HL-60 (cell line): ENCODE results near the gene GAS5.
A peak's percentile ranks its signal among the peaks of the same experiment; 100 is the strongest.

ENCODE experiments used
- DNase-seq, 2 experiments: peaks; one replicate each; pipeline ENCODE4 v3.0.0-alpha.2; 2010 to 2020; ENCODE audit warnings: low read depth in 1 of 2, low spot score in 1 of 2
- H3K27ac ChIP-seq: fragments of 250-450 bp; sonication (Bioruptor Pico); replicated peaks from 2 replicates; pipeline ENCODE4 v1.5.1; 2020; ENCODE audit warnings: mild to moderate bottlenecking, moderate library complexity
- H3K27me3 ChIP-seq: fragments of 250-450 bp; sonication (Bioruptor Pico); 2 replicates; pipeline ENCODE4 v1.5.1; 2021; ENCODE audit warnings: mild to moderate bottlenecking, moderate library complexity; ENCODE audit not compliant: insufficient read depth, poor library complexity, severe bottlenecking
- H3K4me3 ChIP-seq: replicated peaks from 2 replicates; pipeline ENCODE4 v1.5.1; 2011; ENCODE audit warnings: mild to moderate bottlenecking, control low read depth, low read length; ENCODE audit not compliant: insufficient read depth
- CTCF ChIP-seq: IDR thresholded peaks from one replicate; pipeline ENCODE4 v1.5.1; 2011; ENCODE audit warnings: low read length, control low read depth, inconsistent platforms; ENCODE audit not compliant: insufficient read depth
- GABPA ChIP-seq: IDR thresholded peaks from 2 replicates; pipeline ENCODE4 v1.6.1; 2012; ENCODE audit warnings: low read depth
- POLR2AphosphoS5 ChIP-seq: IDR thresholded peaks from 2 replicates; pipeline ENCODE4 v1.6.1; 2012; ENCODE audit warnings: low read depth
- REST ChIP-seq: IDR thresholded peaks from 2 replicates; pipeline ENCODE4 v1.6.1; 2012; ENCODE audit warnings: low read depth; ENCODE audit not compliant: insufficient replicate concordance
- SPI1 ChIP-seq: IDR thresholded peaks from 2 replicates; pipeline ENCODE4 v1.6.1; 2012; ENCODE audit warnings: low read depth, mild to moderate bottlenecking, borderline replicate concordance

The GAS5 gene

GRCh38 chr1:173871091-173871490, 3.3 kb upstream of the GAS5 start:
- TF ChIP-seq CTCF (no peak), GABPA (no peak), SPI1 (no peak), POLR2AphosphoS5 (no peak), REST (no peak)
- no peak for DNase-seq
- no peak overlapping the region for H3K4me3 ChIP-seq
- H3K27me3 ChIP-seq, result no peaks in the 10 kb centered on the region
- no peak overlapping the region for H3K27ac ChIP-seq

GRCh38 chr1:173870252-173871075, 2.7 kb upstream of the GAS5 start:
- peak in 1 of 2 experiments; percentile 30 for DNase-seq
- Histone ChIP-seq H3K27me3 (no peaks in the 10 kb centered on the region), H3K27ac (peak overlapping the region; percentile 93), H3K4me3 (no peak overlapping the region)
- TF ChIP-seq CTCF, result no peak
- TF ChIP-seq SPI1, result no peak
- TF ChIP-seq GABPA, result no peak
- TF ChIP-seq POLR2AphosphoS5, result no peak
- TF ChIP-seq REST, result no peak

- DNase-seq, result peak in 1 of 2 experiments; percentile 25
- TF ChIP-seq SPI1 (peak; percentile 81), REST (no peak)
- peak overlapping the region; percentile 93 for H3K27ac ChIP-seq
- no peaks in the 10 kb centered on the region for H3K27me3 ChIP-seq
- H3K4me3 ChIP-seq, result peak overlapping the region; percentile 82
Measured at GRCh38 chr1:173869021-173869359, 1.2 kb upstream of the GAS5 start.
